ENCODE results near the gene HOXC11. TPM values are rescaled to one million over a fixed set of nuclear protein-coding genes. Genes with fewer than 3 reads are reported as not detected.

Gene HOXC11
- total RNA-seq, 4 donors from 2014 or later, result 0.69 to 3.3 TPM; not detected in 2

DNA sequence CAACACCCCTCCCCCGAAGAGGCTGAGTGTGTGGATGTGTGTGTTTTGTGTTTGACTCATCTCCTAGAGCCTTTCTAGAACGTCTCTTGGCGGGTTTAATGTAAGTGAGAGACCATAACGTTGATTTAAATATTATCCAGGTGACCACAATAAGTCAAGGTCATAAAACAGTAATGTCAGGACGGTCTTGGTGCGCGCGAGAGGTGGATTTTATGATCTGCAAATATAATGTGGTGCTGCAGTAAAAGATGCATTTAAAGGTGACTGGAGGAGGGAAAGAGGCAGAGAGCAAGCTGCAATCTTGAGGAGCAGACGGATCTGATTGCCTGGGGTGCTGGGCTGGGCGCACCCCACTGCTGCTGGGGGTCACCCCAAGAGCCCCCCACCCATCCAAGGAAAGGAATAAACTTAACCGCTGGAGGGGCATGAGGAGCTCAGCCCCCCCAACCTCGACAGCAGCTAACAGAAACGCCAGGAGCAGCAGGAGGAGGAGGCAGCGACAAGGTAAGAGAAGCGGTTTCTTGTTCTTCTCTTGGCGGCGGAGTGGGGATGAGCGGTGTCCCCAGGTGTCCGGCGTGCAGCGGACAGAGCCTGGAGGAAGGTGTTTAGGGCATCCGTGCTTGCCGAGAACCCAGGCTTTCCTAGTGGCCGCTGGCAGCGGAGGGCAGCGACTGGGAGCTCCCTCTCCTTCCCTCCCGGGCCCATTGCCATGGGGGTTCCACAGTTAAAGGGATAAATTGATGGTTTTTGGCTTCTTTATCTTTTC is 17.6 kb downstream of the HOXC11 start:
- intact Hi-C loops (cut with DNase I; ENCODE audit: low total_unique reads), result no loop called here
- DNase-seq, result no peak
- Histone ChIP-seq H3K36me3 (no peaks in the 10 kb centered on the region), H3K9me3 (no peaks in the 10 kb centered on the region), H3K27me3 (peaks cover 27 to 96% of the 10 kb centered on the region in 2 donors), H3K27ac (no peak overlapping the region), H3K4me1 (peaks cover 0 to 27% of the 10 kb centered on the region in 2 donors), H3K4me3 (no peak overlapping the region)
- TF ChIP-seq, protein P1, sequence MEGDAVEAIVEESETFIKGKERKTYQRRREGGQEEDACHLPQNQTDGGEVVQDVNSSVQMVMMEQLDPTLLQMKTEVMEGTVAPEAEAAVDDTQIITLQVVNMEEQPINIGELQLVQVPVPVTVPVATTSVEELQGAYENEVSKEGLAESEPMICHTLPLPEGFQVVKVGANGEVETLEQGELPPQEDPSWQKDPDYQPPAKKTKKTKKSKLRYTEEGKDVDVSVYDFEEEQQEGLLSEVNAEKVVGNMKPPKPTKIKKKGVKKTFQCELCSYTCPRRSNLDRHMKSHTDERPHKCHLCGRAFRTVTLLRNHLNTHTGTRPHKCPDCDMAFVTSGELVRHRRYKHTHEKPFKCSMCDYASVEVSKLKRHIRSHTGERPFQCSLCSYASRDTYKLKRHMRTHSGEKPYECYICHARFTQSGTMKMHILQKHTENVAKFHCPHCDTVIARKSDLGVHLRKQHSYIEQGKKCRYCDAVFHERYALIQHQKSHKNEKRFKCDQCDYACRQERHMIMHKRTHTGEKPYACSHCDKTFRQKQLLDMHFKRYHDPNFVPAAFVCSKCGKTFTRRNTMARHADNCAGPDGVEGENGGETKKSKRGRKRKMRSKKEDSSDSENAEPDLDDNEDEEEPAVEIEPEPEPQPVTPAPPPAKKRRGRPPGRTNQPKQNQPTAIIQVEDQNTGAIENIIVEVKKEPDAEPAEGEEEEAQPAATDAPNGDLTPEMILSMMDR (IDR thresholded peaks at IDR 0.05), result no peak
- TF ChIP-seq POLR2A (IDR thresholded peaks at IDR 0.05), result peak in 1 of 2 donors; percentile 12

DNA sequence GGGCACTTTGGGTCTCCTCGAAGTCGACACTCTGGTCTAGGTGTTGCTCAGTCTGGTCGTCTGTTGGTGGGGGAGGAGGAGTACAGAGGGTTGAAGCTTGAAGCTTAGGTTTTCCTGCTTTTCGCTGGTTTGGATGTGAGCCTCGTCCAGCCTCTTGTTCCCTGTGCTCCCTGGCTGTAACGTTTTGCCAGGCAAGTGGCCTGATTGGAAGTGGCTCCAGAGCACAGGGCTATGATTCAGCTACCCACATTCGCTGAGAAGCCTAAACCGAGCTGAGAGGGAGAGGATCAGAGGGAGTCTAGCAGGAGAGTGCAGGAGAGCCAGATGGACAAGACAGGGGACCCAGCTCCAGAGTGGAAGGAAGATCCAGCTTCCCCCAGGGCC is 18.1 kb downstream of the HOXC11 start:
- Histone ChIP-seq H3K4me1 (peaks cover 0 to 23% of the 10 kb centered on the region in 2 donors), H3K27ac (no peak overlapping the region), H3K36me3 (no peaks in the 10 kb centered on the region), H3K27me3 (peaks cover 22 to 96% of the 10 kb centered on the region in 2 donors), H3K9me3 (no peaks in the 10 kb centered on the region), H3K4me3 (no peak overlapping the region)
- DNase-seq, result no peak
- TF ChIP-seq POLR2A (IDR thresholded peaks at IDR 0.05), result no peak
- TF ChIP-seq, protein P1 (IDR thresholded peaks at IDR 0.05), result no peak
- intact Hi-C loops (cut with DNase I; ENCODE audit: low total_unique reads), result no loop called here

DNA sequence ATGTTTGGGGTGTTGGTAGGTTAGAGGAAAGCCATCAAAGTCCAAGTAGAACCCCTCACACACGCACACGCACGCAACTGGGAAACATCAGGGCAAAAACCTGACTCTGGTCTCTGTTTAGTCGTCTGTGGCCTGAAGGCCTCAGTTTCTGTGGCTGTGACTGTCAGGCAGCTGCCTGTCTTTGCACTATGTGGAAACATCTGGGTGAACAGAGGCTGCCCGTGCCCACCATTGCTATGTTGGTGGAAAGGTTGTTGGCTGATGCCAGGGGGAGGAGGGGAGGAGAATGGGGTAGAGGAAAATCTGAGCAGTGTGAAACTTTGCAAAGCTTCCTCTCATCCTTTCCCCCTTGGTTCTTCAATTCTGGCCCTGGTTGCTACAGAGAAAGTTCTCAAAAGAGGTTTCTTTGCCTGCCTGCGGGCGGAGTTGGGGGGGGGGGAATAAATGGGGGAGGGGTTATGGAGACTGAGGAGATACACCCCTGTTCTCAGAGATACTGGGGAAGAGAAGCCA is 19.5 kb downstream of the HOXC11 start:
- Histone ChIP-seq H3K9me3 (no peaks in the 10 kb centered on the region), H3K36me3 (no peaks in the 10 kb centered on the region), H3K27ac (no peak overlapping the region), H3K4me3 (no peak overlapping the region), H3K4me1 (peaks cover 0 to 23% of the 10 kb centered on the region in 2 donors), H3K27me3 (peaks cover 22 to 95% of the 10 kb centered on the region in 2 donors)
- no peak for DNase-seq
- TF ChIP-seq POLR2A (IDR thresholded peaks at IDR 0.05), result no peak
- TF ChIP-seq, protein P1 (IDR thresholded peaks at IDR 0.05), result no peak
- intact Hi-C loops (cut with DNase I; ENCODE audit: low total_unique reads), result no loop called here

DNA sequence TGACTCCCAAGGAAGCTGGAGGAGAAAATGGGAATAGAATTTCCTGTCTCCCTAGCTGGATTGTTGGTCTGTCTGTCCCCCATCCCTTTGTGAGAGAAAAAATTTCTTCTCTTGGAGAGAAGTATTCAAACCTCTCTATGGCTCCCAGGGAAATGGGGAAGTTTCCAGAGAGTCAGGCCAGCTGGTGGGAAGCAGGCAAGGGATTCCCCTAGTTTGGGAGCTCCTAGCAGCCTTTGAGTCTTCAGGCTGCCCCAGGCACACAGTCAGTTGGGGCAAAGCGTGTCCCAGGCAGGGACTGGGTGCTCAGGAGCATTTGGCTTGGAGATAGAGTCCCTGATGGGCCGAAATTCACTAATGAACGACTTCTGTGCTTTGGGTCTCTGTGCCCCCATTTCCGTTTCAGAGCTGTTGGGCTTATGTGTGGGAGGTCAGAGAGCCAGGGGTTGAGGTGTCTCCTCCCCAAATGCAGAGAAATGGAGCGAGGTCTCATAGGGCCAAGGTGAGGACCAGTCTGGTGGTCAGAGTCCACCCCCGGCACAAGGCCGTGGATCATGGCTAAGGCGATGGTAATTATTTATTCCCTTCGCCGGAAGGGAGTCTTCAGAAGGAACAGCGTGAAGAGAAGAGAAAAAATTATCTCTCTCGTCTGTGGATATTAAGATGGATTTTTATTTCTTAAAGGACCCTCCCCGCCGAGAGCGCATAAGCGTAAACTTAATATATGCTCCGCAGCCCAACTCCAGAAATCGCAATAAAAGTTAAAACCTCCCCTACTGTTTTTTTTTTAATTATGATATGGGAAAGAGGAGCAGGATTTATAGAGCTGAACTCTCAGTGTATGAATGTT is 20.5 kb downstream of the HOXC11 start:
- Histone ChIP-seq H3K4me1 (peaks cover 0 to 23% of the 10 kb centered on the region in 2 donors), H3K9me3 (no peaks in the 10 kb centered on the region), H3K27ac (no peak overlapping the region), H3K4me3 (no peak overlapping the region), H3K27me3 (peaks cover 21 to 93% of the 10 kb centered on the region in 2 donors), H3K36me3 (no peaks in the 10 kb centered on the region)
- DNase-seq, result no peak
- intact Hi-C loops (cut with DNase I; ENCODE audit: low total_unique reads), result no loop called here
- TF ChIP-seq, protein P1 (IDR thresholded peaks at IDR 0.05), result no peak
- no peak for TF ChIP-seq POLR2A (IDR thresholded peaks at IDR 0.05)

DNA sequence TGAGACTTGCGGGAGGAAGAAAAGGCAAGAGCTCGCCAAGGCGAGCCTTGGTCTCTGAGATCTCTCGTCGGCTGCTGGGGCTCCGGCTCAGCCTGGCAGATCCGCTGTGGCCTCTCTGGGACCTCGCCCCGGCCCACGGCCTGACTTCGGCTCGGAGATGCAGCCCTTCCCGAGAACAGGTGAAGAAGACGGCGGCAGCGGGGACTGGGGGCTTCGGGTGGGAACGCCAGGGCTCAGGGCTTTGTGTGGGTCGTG is 21.0 kb downstream of the HOXC11 start:
- H3K9me3 ChIP-seq, result no peaks in the 10 kb centered on the region
- peaks cover 20 to 93% of the 10 kb centered on the region in 2 donors for H3K27me3 ChIP-seq
- peaks cover 0 to 23% of the 10 kb centered on the region in 2 donors for H3K4me1 ChIP-seq
- H3K36me3 ChIP-seq, result no peaks in the 10 kb centered on the region
- TF ChIP-seq, protein P1 (IDR thresholded peaks at IDR 0.05), result no peak
- no peak for TF ChIP-seq POLR2A (IDR thresholded peaks at IDR 0.05)
- peak overlapping the region in 1 of 2 donors; percentile 31 for H3K4me3 ChIP-seq
- no peak overlapping the region for H3K27ac ChIP-seq
- intact Hi-C loops (cut with DNase I; ENCODE audit: low total_unique reads), result no loop called here
- DNase-seq, result no peak
